ENCODE measurements around the gene CCL8.

CCL8 gene

GRCh38 chr17:34290586-34290985, 28.6 kb upstream of the CCL8 start:
- no peak for DNase-seq (ENCODE audit: low read depth)
- no peak overlapping the region for H3K4me3 ChIP-seq (ENCODE audit: low read depth, low read length)
- TF ChIP-seq CTCF (conservative IDR thresholded peaks at IDR 0.05; ENCODE audit: low read depth, low read length), result no peak

- H3K4me3 ChIP-seq (ENCODE audit: low read depth, low read length), result no peak overlapping the region
- no peak for DNase-seq (ENCODE audit: low read depth)
- no peak for TF ChIP-seq CTCF (conservative IDR thresholded peaks at IDR 0.05; ENCODE audit: low read depth, low read length)
Measured at GRCh38 chr17:34291721-34292348, 27.4 kb upstream of the CCL8 start.

- TF ChIP-seq CTCF (conservative IDR thresholded peaks at IDR 0.05; ENCODE audit: low read depth, low read length), result no peak
- H3K4me3 ChIP-seq (ENCODE audit: low read depth, low read length), result no peak overlapping the region
- no peak for DNase-seq (ENCODE audit: low read depth)
Measured at GRCh38 chr17:34299027-34299426, 20.2 kb upstream of the CCL8 start.

GRCh38 chr17:34299956-34300577, 19.2 kb upstream of the CCL8 start:
- peak; percentile 70 for DNase-seq (ENCODE audit: low read depth)
- no peak for TF ChIP-seq CTCF (conservative IDR thresholded peaks at IDR 0.05; ENCODE audit: low read depth, low read length)
- H3K4me3 ChIP-seq (ENCODE audit: low read depth, low read length), result no peak overlapping the region

- no peak for TF ChIP-seq CTCF (conservative IDR thresholded peaks at IDR 0.05; ENCODE audit: low read depth, low read length)
- DNase-seq (ENCODE audit: low read depth), result peak; percentile 58
- H3K4me3 ChIP-seq (ENCODE audit: low read depth, low read length), result no peak overlapping the region
Measured at GRCh38 chr17:34300652-34301370, 18.4 kb upstream of the CCL8 start.

- TF ChIP-seq CTCF (conservative IDR thresholded peaks at IDR 0.05; ENCODE audit: low read depth, low read length), result no peak
- H3K4me3 ChIP-seq (ENCODE audit: low read depth, low read length), result no peak overlapping the region
- peak; percentile 8 for DNase-seq (ENCODE audit: low read depth)
Measured at GRCh38 chr17:34301986-34302385, 17.2 kb upstream of the CCL8 start.
